ENCODE measurements around the gene FAM184A. TPM values are rescaled to one million over a fixed set of nuclear protein-coding genes. Genes with fewer than 3 reads are reported as not detected.

FAM184A gene
- total RNA-seq, 1 experiment from 2014 or later = 13.3 TPM

DNA sequence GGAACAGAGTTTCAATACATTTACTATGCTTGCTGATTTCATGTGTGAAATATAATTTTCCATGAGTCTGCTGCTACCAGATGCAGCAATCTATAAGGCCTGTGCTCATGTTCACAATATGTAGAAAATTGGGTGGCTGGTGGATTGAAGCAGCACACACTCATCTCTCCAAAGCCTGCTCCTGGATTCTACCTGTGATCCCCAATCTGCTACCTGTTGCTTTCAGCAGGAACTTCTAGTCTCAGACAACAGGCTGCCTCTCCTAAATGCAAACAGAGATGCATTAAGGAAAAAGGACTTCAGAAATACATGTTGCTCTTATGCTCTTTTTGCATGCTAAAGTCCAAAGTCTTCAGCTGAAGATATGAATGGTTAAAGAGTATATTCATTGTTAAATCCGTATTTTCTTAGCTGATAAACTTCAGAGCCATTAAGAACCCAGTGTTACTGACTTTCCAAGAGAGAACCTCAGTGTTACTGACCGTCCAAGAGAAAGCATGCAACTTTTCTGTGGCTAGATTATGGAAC, 112.6 kb downstream of the FAM184A start:
- no peaks in the 10 kb centered on the region for H3K36me3 Mint-ChIP-seq
- no peak for DNase-seq (ENCODE audit: low spot score)
- TF ChIP-seq ESRRA (CRISPR knock-in tag; IDR thresholded peaks at IDR 0.05; ENCODE audit: borderline replicate concordance) (no peak), SMAD3 (CRISPR knock-in tag; IDR thresholded peaks at IDR 0.05; ENCODE audit: borderline replicate concordance) (no peak), TEAD1 (CRISPR knock-in tag; IDR thresholded peaks at IDR 0.05) (no peak), GABPB1 (CRISPR knock-in tag; IDR thresholded peaks at IDR 0.05) (no peak), FOXP1 (CRISPR knock-in tag; IDR thresholded peaks at IDR 0.05; ENCODE audit: borderline replicate concordance) (no peak)
- TF ChIP-seq, protein P1, sequence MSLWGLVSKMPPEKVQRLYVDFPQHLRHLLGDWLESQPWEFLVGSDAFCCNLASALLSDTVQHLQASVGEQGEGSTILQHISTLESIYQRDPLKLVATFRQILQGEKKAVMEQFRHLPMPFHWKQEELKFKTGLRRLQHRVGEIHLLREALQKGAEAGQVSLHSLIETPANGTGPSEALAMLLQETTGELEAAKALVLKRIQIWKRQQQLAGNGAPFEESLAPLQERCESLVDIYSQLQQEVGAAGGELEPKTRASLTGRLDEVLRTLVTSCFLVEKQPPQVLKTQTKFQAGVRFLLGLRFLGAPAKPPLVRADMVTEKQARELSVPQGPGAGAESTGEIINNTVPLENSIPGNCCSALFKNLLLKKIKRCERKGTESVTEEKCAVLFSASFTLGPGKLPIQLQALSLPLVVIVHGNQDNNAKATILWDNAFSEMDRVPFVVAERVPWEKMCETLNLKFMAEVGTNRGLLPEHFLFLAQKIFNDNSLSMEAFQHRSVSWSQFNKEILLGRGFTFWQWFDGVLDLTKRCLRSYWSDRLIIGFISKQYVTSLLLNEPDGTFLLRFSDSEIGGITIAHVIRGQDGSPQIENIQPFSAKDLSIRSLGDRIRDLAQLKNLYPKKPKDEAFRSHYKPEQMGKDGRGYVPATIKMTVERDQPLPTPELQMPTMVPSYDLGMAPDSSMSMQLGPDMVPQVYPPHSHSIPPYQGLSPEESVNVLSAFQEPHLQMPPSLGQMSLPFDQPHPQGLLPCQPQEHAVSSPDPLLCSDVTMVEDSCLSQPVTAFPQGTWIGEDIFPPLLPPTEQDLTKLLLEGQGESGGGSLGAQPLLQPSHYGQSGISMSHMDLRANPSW (CRISPR knock-in tag; conservative IDR thresholded peaks at IDR 0.05; ENCODE audit: low read depth) = no peak
- TF ChIP-seq, protein P2, sequence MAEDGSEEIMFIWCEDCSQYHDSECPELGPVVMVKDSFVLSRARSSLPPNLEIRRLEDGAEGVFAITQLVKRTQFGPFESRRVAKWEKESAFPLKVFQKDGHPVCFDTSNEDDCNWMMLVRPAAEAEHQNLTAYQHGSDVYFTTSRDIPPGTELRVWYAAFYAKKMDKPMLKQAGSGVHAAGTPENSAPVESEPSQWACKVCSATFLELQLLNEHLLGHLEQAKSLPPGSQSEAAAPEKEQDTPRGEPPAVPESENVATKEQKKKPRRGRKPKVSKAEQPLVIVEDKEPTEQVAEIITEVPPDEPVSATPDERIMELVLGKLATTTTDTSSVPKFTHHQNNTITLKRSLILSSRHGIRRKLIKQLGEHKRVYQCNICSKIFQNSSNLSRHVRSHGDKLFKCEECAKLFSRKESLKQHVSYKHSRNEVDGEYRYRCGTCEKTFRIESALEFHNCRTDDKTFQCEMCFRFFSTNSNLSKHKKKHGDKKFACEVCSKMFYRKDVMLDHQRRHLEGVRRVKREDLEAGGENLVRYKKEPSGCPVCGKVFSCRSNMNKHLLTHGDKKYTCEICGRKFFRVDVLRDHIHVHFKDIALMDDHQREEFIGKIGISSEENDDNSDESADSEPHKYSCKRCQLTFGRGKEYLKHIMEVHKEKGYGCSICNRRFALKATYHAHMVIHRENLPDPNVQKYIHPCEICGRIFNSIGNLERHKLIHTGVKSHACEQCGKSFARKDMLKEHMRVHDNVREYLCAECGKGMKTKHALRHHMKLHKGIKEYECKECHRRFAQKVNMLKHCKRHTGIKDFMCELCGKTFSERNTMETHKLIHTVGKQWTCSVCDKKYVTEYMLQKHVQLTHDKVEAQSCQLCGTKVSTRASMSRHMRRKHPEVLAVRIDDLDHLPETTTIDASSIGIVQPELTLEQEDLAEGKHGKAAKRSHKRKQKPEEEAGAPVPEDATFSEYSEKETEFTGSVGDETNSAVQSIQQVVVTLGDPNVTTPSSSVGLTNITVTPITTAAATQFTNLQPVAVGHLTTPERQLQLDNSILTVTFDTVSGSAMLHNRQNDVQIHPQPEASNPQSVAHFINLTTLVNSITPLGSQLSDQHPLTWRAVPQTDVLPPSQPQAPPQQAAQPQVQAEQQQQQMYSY (CRISPR knock-in tag; IDR thresholded peaks at IDR 0.05) = no peak
- TF ChIP-seq, protein P3, sequence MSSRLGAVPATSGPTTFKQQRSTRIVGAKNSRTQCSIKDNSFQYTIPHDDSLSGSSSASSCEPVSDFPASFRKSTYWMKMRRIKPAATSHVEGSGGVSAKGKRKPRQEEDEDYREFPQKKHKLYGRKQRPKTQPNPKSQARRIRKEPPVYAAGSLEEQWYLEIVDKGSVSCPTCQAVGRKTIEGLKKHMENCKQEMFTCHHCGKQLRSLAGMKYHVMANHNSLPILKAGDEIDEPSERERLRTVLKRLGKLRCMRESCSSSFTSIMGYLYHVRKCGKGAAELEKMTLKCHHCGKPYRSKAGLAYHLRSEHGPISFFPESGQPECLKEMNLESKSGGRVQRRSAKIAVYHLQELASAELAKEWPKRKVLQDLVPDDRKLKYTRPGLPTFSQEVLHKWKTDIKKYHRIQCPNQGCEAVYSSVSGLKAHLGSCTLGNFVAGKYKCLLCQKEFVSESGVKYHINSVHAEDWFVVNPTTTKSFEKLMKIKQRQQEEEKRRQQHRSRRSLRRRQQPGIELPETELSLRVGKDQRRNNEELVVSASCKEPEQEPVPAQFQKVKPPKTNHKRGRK (CRISPR knock-in tag; IDR thresholded peaks at IDR 0.05; ENCODE audit: borderline replicate concordance) = no peak
- TF ChIP-seq, protein P4, sequence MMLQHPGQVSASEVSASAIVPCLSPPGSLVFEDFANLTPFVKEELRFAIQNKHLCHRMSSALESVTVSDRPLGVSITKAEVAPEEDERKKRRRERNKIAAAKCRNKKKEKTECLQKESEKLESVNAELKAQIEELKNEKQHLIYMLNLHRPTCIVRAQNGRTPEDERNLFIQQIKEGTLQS (CRISPR knock-in tag; conservative IDR thresholded peaks at IDR 0.05) = no peak
- no peak overlapping the region for H3K27ac Mint-ChIP-seq
- ChIA-PET CTCF (interaction anchor here (0.6 to 3.6 kb wide), 2 partner anchors 145 to 163 kb away, joined by 3 to 67 read pairs; no protein-coding TSS in a partner anchor), POLR2A (no interaction called here)
- H3K27me3 Mint-ChIP-seq (ENCODE audit: low read depth) = no peaks in the 10 kb centered on the region
- no peak overlapping the region for H3K4me3 Mint-ChIP-seq
- no peaks in the 10 kb centered on the region for H3K9me3 Mint-ChIP-seq
- peaks cover 4% of the 10 kb centered on the region; the same call in 1 of the 2 replicates for H3K4me1 Mint-ChIP-seq
- ATAC-seq = no peak

DNA sequence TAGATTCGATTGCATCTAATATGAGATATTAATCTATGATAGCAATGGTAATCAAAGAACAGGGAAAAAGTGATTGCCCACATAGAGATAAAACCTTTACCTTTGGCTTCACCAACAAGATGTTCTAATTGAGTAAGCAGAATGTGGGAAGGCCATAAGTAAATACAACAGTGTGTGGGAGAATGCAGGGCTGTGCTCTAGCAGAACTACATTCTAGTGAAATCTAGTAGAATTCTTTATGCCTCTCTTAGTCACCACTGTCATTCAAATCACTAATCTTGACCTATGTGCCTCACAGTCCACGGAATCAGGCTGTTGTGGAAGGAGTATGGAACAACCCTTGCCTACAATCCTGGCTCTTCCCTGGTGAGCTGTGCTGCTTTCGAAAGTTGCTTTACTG, 113.1 kb downstream of the FAM184A start:
- ChIA-PET CTCF (interaction anchor here (0.6 to 3.6 kb wide), 2 partner anchors 145 to 164 kb away, joined by 3 to 67 read pairs; no protein-coding TSS in a partner anchor), POLR2A (no interaction called here)
- no peaks in the 10 kb centered on the region for H3K36me3 Mint-ChIP-seq
- H3K9me3 Mint-ChIP-seq = no peaks in the 10 kb centered on the region
- no peak for ATAC-seq
- TF ChIP-seq, protein P5, sequence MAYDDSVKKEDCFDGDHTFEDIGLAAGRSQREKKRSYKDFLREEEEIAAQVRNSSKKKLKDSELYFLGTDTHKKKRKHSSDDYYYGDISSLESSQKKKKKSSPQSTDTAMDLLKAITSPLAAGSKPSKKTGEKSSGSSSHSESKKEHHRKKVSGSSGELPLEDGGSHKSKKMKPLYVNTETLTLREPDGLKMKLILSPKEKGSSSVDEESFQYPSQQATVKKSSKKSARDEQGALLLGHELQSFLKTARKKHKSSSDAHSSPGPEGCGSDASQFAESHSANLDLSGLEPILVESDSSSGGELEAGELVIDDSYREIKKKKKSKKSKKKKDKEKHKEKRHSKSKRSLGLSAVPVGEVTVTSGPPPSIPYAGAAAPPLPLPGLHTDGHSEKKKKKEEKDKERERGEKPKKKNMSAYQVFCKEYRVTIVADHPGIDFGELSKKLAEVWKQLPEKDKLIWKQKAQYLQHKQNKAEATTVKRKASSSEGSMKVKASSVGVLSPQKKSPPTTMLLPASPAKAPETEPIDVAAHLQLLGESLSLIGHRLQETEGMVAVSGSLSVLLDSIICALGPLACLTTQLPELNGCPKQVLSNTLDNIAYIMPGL (CRISPR knock-in tag; IDR thresholded peaks at IDR 0.05) = no peak
- no peak for TF ChIP-seq TEAD1 (CRISPR knock-in tag; IDR thresholded peaks at IDR 0.05)
- no peak for TF ChIP-seq EMX1 (CRISPR knock-in tag; IDR thresholded peaks at IDR 0.05)
- TF ChIP-seq MYBL2 (CRISPR knock-in tag; IDR thresholded peaks at IDR 0.05) = no peak
- TF ChIP-seq, protein P4 (CRISPR knock-in tag; conservative IDR thresholded peaks at IDR 0.05) = no peak
- TF ChIP-seq FOXK1 (CRISPR knock-in tag; IDR thresholded peaks at IDR 0.05) = no peak
- DNase-seq (ENCODE audit: low spot score) = no peak
- H3K4me3 Mint-ChIP-seq = no peak overlapping the region
- peaks cover 4% of the 10 kb centered on the region; the same call in 1 of the 2 replicates for H3K4me1 Mint-ChIP-seq
- no peaks in the 10 kb centered on the region for H3K27me3 Mint-ChIP-seq (ENCODE audit: low read depth)
- H3K27ac Mint-ChIP-seq = no peak overlapping the region

All from WTC11 (cell line).